Ramos (cell line): ENCODE measurements around the gene CDC6.

Experiments used
- in situ Hi-C: fragments of 300-500 bp; cut with MboI; formaldehyde crosslinking; loops from one replicate; pipeline ENCODE4 v1.14.3; 2022; ENCODE audit warnings: low sequenced_read_pairs; ENCODE audit not compliant: unreplicated experiment

The CDC6 gene

GRCh38 chr17:40287494-40288369, at the start of gene CDC6:
Gene CDC6, plus strand, starts transcription at chr17:40287879. Its CDS starts 1,542 bp downstream, at chr17:40289421.
- in situ Hi-C loops = no loop called here

- in situ Hi-C loops = no loop called here
Observed at GRCh38 chr17:40241252-40241834, 46.3 kb upstream of the CDC6 start.

- in situ Hi-C loops = no loop called here
Observed at GRCh38 chr17:40242774-40243173, 44.9 kb upstream of the CDC6 start.

GRCh38 chr17:40243761-40244160, 43.9 kb upstream of the CDC6 start:
- in situ Hi-C loops = no loop called here

- in situ Hi-C loops = no loop called here
Observed at GRCh38 chr17:40244255-40244654, 43.4 kb upstream of the CDC6 start.

- in situ Hi-C loops = no loop called here
Observed at GRCh38 chr17:40247926-40248495, 39.7 kb upstream of the CDC6 start.

GRCh38 chr17:40248507-40248906, 39.2 kb upstream of the CDC6 start:
- in situ Hi-C loops = no loop called here

GRCh38 chr17:40251576-40251975, 36.1 kb upstream of the CDC6 start:
- in situ Hi-C loops = no loop called here

- in situ Hi-C loops = no loop called here
Observed at GRCh38 chr17:40253565-40253964, 34.1 kb upstream of the CDC6 start.

GRCh38 chr17:40259505-40259904, 28.2 kb upstream of the CDC6 start:
- in situ Hi-C loops = no loop called here

- in situ Hi-C loops = no loop called here
Observed at GRCh38 chr17:40260528-40260927, 27.2 kb upstream of the CDC6 start.

GRCh38 chr17:40264458-40265185, 23.1 kb upstream of the CDC6 start:
- in situ Hi-C loops = no loop called here

- in situ Hi-C loops = no loop called here
Observed at GRCh38 chr17:40265337-40265736, 22.3 kb upstream of the CDC6 start.

GRCh38 chr17:40266882-40267281, 20.8 kb upstream of the CDC6 start:
- in situ Hi-C loops = no loop called here

- in situ Hi-C loops = no loop called here
Observed at GRCh38 chr17:40268141-40268712, 19.5 kb upstream of the CDC6 start.

- in situ Hi-C loops = no loop called here
Observed at GRCh38 chr17:40278414-40278813, 9.3 kb upstream of the CDC6 start.

GRCh38 chr17:40279402-40279801, 8.3 kb upstream of the CDC6 start:
- in situ Hi-C loops = no loop called here

- in situ Hi-C loops = no loop called here
Observed at GRCh38 chr17:40281663-40282062, 6.0 kb upstream of the CDC6 start.

- in situ Hi-C loops = no loop called here
Observed at GRCh38 chr17:40283662-40284061, 4.0 kb upstream of the CDC6 start.

GRCh38 chr17:40284085-40284713, 3.5 kb upstream of the CDC6 start:
- in situ Hi-C loops = no loop called here
